C4-2B (cell line): Measurements from ENCODE around the gene ZNF415.

ENCODE experiments used
- CTCF ChIP-seq: fragments of 450-650 bp; conservative IDR thresholded peaks from 2 replicates; pipeline ENCODE4 v1.5.1; 2017; ENCODE audit warnings: mild to moderate bottlenecking
- ZFX ChIP-seq: fragments of 450-650 bp; IDR thresholded peaks from 2 replicates; pipeline ENCODE4 v1.6.1; 2017

- TF ChIP-seq CTCF, result no peak
- no peak for TF ChIP-seq ZFX
Measured at GRCh38 chr19:53092723-53093122, 40.0 kb downstream of the ZNF415 start.
